ENCODE data around the gene WRAP73.

DNA sequence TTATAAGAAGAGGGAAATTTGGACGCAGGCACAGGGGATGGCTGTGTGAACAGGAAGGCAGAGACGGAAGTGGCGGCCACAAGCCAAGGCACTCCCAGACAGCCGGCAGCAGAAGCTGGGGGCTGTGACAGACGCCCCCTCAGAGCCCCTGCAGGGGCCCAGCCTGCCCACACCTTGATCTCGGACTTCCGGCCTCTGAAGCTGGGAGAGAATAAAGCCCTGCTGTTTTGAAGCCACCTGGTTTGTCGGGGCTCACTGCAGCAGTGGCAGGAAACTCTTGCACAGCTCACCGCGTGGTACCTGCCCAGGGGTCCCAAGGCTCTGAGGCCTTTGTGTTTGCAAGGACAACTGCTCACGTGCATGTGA is 52.3 kb downstream of the WRAP73 start:
- TF ChIP-seq, protein P1, sequence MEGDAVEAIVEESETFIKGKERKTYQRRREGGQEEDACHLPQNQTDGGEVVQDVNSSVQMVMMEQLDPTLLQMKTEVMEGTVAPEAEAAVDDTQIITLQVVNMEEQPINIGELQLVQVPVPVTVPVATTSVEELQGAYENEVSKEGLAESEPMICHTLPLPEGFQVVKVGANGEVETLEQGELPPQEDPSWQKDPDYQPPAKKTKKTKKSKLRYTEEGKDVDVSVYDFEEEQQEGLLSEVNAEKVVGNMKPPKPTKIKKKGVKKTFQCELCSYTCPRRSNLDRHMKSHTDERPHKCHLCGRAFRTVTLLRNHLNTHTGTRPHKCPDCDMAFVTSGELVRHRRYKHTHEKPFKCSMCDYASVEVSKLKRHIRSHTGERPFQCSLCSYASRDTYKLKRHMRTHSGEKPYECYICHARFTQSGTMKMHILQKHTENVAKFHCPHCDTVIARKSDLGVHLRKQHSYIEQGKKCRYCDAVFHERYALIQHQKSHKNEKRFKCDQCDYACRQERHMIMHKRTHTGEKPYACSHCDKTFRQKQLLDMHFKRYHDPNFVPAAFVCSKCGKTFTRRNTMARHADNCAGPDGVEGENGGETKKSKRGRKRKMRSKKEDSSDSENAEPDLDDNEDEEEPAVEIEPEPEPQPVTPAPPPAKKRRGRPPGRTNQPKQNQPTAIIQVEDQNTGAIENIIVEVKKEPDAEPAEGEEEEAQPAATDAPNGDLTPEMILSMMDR (IDR thresholded peaks at IDR 0.05): no peak
- no peak for TF ChIP-seq EP300 (IDR thresholded peaks at IDR 0.05)
- no peak for TF ChIP-seq POLR2A (IDR thresholded peaks at IDR 0.05)
